ENCODE data around the gene ATG7. TPM values are rescaled to one million over a fixed set of nuclear protein-coding genes. Genes with fewer than 3 reads are reported as not detected.

ATG7 gene
- total RNA-seq, 1 experiment from 2014 or later, result 29.3 TPM

DNA sequence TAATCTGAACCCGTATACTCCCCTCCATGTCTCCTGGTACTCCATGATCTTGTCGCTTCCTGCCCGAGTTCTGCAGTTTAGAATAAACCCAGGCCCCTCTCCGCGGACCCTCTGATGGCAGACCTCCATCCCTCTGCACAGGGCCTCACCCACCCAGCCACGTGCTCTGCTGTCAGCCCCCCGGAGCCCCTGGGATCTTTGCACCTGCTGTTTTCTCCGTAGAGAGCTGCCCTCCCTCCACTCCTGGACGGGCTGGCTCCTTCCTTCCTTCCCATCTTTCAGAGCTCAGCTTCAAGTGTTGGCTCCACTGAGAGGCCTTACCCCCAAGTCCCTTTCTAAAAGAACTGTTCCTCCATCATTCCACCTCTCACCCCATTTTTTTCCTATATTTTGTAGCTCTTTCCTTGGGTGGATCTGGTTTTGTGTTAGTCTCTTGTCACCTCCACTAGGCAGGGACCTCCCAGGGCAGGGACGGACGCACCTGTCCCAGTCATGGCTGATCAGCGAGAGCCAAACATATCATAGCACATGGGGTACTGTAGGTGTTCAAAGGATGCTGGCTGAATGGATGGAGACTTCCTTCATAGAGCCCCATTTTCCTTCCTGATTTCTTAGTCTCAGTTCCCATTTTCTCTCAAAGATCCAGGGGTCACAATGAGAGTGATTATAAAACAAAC, 264.9 kb downstream of the ATG7 start:
- Histone ChIP-seq H3K79me2 (ENCODE audit: insufficient read depth, low read length) (no peaks in the 10 kb centered on the region), H3K4me3 (replicated peaks in 1 of 2; ENCODE audit: low read depth in 1 of 2, low read length in 2 of 2) (no peak overlapping the region), H2AFZ (ENCODE audit: low read depth, low read length, poor library complexity, severe bottlenecking) (no peak overlapping the region), H3K9me3 (ENCODE audit: control insufficient read depth in 1 of 2, insufficient read depth in 1 of 2, low read depth in 1 of 2, low read length in 2 of 2) (no peaks in the 10 kb centered on the region), H4K20me1 (ENCODE audit: insufficient read depth) (no peaks in the 10 kb centered on the region), H3K9ac (ENCODE audit: low read length) (no peak overlapping the region), H3K27ac (ENCODE audit: low read depth, low read length) (no peak overlapping the region), H3K9me2 (ENCODE audit: insufficient read depth) (no peaks in the 10 kb centered on the region), H3K4me2 (ENCODE audit: low read length) (no peak overlapping the region), H3K4me1 (ENCODE audit: control insufficient read depth in 1 of 2, insufficient read depth in 2 of 2, low read length in 2 of 2) (peaks cover 0 to 11% of the 10 kb centered on the region in 2 experiments; a peak in 2 of 4 replicates), H3K36me3 (ENCODE audit: control insufficient read depth in 1 of 2, insufficient read depth in 2 of 2, low read length in 2 of 2) (no peaks in the 10 kb centered on the region), H3K27me3 (ENCODE audit: insufficient read depth, low read length) (no peaks in the 10 kb centered on the region)
- TF ChIP-seq, protein P1, sequence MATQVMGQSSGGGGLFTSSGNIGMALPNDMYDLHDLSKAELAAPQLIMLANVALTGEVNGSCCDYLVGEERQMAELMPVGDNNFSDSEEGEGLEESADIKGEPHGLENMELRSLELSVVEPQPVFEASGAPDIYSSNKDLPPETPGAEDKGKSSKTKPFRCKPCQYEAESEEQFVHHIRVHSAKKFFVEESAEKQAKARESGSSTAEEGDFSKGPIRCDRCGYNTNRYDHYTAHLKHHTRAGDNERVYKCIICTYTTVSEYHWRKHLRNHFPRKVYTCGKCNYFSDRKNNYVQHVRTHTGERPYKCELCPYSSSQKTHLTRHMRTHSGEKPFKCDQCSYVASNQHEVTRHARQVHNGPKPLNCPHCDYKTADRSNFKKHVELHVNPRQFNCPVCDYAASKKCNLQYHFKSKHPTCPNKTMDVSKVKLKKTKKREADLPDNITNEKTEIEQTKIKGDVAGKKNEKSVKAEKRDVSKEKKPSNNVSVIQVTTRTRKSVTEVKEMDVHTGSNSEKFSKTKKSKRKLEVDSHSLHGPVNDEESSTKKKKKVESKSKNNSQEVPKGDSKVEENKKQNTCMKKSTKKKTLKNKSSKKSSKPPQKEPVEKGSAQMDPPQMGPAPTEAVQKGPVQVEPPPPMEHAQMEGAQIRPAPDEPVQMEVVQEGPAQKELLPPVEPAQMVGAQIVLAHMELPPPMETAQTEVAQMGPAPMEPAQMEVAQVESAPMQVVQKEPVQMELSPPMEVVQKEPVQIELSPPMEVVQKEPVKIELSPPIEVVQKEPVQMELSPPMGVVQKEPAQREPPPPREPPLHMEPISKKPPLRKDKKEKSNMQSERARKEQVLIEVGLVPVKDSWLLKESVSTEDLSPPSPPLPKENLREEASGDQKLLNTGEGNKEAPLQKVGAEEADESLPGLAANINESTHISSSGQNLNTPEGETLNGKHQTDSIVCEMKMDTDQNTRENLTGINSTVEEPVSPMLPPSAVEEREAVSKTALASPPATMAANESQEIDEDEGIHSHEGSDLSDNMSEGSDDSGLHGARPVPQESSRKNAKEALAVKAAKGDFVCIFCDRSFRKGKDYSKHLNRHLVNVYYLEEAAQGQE (IDR thresholded peaks at IDR 0.05; ENCODE audit: low read depth), result no peak
- TF ChIP-seq ELF1 (IDR thresholded peaks at IDR 0.05; ENCODE audit: borderline replicate concordance, low read depth) (no peak), CEBPB (IDR thresholded peaks at IDR 0.05; ENCODE audit: low read depth) (no peak), SIN3A (IDR thresholded peaks at IDR 0.05; ENCODE audit: low read depth) (no peak), EZH2 (IDR thresholded peaks at IDR 0.05) (no peak), FOSL1 (IDR thresholded peaks at IDR 0.05; ENCODE audit: low read depth) (no peak), SRF (IDR thresholded peaks at IDR 0.05; ENCODE audit: low read depth) (no peak), ZNF274 (IDR thresholded peaks at IDR 0.05; ENCODE audit: low read depth, low read length) (no peak), POLR2A (IDR thresholded peaks at IDR 0.05; ENCODE audit: borderline replicate concordance, extremely low read depth, insufficient read depth, insufficient read length) (no peak), RAD21 (IDR thresholded peaks at IDR 0.05; ENCODE audit: low read depth) (no peak), EZH2phosphoT487 (IDR thresholded peaks at IDR 0.05; ENCODE audit: borderline replicate concordance) (no peak), JUND (IDR thresholded peaks at IDR 0.05) (no peak), TCF7L2 (IDR thresholded peaks at IDR 0.05; ENCODE audit: borderline replicate concordance, extremely low read depth, insufficient read depth, insufficient read length) (no peak), POLR2AphosphoS5 (IDR thresholded peaks at IDR 0.05; ENCODE audit: low read depth, low read length) (no peak)
- TF ChIP-seq, protein P2, sequence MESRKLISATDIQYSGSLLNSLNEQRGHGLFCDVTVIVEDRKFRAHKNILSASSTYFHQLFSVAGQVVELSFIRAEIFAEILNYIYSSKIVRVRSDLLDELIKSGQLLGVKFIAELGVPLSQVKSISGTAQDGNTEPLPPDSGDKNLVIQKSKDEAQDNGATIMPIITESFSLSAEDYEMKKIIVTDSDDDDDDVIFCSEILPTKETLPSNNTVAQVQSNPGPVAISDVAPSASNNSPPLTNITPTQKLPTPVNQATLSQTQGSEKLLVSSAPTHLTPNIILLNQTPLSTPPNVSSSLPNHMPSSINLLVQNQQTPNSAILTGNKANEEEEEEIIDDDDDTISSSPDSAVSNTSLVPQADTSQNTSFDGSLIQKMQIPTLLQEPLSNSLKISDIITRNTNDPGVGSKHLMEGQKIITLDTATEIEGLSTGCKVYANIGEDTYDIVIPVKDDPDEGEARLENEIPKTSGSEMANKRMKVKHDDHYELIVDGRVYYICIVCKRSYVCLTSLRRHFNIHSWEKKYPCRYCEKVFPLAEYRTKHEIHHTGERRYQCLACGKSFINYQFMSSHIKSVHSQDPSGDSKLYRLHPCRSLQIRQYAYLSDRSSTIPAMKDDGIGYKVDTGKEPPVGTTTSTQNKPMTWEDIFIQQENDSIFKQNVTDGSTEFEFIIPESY (IDR thresholded peaks at IDR 0.05; ENCODE audit: extremely low read depth, insufficient replicate concordance, low read length), result no peak
- TF ChIP-seq, protein P3, sequence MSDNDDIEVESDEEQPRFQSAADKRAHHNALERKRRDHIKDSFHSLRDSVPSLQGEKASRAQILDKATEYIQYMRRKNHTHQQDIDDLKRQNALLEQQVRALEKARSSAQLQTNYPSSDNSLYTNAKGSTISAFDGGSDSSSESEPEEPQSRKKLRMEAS (IDR thresholded peaks at IDR 0.05), result no peak
- TF ChIP-seq, protein P4, sequence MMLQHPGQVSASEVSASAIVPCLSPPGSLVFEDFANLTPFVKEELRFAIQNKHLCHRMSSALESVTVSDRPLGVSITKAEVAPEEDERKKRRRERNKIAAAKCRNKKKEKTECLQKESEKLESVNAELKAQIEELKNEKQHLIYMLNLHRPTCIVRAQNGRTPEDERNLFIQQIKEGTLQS (IDR thresholded peaks at IDR 0.05), result no peak
- TF ChIP-seq, protein P5, sequence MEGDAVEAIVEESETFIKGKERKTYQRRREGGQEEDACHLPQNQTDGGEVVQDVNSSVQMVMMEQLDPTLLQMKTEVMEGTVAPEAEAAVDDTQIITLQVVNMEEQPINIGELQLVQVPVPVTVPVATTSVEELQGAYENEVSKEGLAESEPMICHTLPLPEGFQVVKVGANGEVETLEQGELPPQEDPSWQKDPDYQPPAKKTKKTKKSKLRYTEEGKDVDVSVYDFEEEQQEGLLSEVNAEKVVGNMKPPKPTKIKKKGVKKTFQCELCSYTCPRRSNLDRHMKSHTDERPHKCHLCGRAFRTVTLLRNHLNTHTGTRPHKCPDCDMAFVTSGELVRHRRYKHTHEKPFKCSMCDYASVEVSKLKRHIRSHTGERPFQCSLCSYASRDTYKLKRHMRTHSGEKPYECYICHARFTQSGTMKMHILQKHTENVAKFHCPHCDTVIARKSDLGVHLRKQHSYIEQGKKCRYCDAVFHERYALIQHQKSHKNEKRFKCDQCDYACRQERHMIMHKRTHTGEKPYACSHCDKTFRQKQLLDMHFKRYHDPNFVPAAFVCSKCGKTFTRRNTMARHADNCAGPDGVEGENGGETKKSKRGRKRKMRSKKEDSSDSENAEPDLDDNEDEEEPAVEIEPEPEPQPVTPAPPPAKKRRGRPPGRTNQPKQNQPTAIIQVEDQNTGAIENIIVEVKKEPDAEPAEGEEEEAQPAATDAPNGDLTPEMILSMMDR (IDR thresholded peaks at IDR 0.05 in 2 of 3, conservative IDR thresholded peaks at IDR 0.05 in 1 of 3; ENCODE audit: borderline replicate concordance in 1 of 3, insufficient read depth in 1 of 3, low read depth in 2 of 3, low read length in 2 of 3), result no peak
- DNase-seq (ENCODE audit: low read depth, low spot score), result no peak
- intact Hi-C loops (cut with micrococcal nuclease), result no loop called here
- ChIA-PET RAD21 (ENCODE audit: low non-redundant PET in 1 of 2, low total read pairs in 2 of 2, uncharacterized antibody in 2 of 2, unreplicated experiment in 2 of 2) (no interaction called here), CTCF (no interaction called here), POLR2A (no interaction called here)
- no peak for ATAC-seq
- no TSS peak for BruUV-seq (replicated peaks)

Measured in HCT116 (cell line).